ENCODE results near the gene GPR171.

The GPR171 gene

DNA sequence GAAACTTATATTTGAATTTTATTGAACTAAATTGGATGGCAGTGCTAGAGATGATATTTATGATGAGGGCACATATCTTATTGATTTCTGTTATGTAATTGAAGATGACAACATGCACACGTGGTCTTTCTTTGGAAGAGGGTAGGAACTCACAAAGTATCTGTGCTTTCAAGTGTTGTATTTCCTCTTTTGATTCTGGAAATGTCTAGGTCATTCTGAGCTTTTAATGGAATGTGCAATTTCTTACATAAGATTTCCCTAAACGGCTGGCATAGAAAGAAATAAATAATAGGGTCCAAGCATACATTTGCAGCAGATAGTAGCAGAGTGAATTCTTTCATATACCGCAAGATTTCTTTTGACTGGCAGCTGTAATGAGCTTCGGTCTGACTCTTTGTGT is 10.1 kb upstream of the GPR171 start:
- DNase-seq = no peak

DNA sequence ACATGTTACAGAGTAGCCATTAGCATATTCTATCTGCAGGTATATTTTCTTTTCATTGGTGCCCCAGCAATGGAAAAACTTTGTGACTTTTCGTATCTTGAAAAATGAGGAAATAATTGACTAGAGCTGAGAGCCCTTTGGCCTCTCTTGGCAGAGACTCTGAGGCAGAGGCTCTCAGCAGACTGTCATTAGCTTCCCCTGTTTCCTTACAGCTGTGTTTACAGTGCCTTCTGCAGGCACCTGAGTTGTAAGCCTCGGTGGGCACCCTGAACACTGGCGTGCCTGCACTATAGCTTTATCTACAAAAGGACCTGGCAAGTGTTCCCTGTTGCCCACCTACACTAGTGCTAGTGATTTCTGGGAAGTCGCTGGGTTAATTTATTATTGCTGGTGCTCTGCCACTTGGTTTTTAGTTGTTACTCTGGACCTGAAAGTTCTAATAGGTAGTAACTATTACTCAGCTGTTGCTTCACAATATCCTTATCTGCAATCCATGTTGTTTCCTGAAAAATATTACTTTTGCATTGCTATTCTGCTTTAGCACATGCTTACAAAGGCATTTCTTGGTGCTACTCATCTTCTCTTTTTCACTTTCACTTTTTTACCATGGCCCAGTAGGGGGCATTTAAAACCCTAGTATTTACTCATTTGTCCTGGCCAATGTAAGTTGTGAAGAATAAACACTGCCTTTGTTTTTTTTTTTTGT is 7.8 kb upstream of the GPR171 start:
- DNase-seq = peak; percentile 20

DNA sequence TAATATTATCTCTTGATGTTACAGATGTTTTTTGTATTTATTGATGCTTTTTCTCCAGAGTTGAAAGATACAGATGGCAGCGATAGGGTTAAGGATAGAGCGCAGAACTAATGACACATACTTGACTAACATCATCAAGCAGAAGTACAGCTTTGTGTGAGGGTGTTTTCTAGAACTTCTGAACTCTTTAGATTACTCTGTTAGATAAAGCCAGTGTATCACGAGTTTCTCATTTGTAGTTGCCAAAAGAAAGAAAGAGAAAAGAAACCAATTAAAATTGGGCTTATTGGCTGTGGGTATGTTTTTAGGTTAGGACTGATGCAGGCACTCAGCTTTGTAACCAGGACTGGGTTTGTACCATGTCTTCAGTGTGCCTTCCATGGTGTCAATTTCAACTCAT is 6.6 kb upstream of the GPR171 start:
- DNase-seq = peak; percentile 10

DNA sequence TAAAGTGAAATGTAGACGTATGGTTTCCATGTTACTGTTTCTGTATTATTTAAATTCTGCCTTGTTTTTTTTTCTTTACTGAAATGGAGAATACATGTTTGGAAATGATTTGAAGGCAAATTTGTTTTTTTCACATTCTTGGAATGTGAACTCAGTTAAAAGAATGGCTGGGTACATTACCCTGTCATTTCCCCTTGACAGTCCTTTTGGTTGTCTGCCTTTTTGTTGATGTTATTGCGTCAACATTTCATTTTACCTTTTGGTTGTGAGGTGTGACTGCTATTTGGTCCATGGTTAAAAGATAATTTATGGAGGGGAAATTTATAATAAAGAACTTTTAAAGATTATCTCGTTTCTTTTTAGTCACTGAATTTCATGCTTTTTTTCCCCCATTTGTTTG is 3.2 kb upstream of the GPR171 start:
- DNase-seq = no peak

DNA sequence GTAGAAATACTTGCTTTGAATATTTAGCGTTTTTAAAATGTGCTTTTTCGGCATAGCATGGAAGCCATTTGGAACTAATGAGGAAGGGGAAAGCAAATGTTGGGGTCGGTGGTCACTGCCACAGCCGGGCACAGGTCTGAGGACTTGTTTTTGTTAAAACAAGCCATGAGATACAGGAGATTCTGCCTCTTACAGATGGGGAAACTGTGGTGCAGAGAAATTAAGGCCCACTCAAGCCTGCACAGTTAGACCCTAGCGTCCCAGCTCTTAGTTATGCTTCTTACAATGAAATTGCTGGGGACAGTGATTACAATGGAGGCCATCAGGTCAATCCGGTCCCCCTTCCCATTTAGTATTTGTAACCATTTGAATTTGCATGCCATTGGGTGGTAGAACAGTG is 2.5 kb upstream of the GPR171 start:
- no peak for DNase-seq

DNA sequence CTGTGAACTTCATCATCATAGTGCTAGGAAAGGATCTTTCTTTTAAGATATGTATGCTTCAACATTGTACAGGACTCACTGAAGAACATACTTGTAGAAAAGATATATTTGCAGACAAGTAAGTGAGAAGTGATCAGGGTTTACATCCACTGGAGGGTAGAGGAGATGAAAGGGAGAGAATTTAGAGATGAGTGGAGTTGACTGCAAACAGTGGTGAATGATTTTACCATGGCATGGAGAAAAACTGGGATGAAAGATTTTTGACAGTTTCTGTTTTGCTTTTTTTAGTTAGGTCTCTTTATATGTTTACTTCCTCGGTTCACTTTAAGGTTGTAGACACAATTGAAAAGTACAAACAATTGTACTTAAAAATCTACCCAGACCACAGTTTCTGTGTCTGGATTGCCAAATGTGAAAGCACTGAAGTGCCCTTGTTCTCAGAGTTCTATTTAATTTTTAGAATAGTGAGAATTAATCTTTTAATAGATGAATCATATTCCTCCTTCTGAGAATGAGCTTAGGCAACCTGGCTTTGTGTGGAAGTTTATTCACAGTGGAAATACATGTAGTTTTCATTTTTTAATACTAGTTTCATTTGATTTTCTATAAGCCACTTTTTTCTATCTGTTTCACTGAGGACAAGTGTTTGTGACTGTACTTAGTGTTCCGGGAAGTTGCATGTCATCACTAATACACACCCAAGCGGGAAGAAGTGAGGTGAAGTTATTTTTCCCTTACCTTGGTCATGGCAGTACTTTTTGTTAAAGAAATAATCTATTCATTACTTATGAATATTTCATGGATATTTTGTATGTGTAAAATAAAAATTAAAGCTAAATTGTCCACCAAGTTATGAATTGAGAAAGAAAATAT is 1.8 kb upstream of the GPR171 start:
- DNase-seq = no peak

DNA sequence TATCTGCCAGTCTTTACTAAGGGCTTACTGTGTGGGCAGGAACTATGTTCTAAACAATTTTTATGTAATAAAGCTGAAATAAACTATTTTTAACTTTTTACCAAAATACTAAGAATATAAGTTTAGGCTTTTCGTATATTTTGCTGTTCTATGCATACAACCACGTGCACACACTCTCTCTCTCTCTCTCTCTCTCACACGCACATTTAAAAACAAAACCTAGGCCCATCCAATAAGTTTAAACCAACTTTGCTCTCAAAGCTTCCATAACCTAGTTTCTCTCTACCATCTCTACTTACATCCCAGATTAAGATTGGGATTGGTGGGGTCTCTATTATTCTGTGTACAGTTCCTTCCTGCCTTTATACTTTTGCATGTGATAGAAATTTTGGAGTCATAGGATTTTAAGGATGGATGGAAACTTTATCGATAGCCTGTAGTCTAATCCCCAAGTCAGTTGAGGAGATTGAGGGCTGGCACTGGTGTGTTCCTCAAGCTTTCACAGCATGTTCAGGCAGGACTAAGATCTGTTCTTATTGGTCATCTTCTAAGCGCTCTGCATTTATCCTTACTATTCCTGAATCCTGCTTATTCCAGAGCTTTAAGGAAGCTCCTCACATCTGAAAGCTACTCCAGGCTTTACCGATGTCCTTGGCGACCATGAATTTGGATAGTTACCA is 1.8 kb downstream of the GPR171 start:
- no peak for DNase-seq

DNA sequence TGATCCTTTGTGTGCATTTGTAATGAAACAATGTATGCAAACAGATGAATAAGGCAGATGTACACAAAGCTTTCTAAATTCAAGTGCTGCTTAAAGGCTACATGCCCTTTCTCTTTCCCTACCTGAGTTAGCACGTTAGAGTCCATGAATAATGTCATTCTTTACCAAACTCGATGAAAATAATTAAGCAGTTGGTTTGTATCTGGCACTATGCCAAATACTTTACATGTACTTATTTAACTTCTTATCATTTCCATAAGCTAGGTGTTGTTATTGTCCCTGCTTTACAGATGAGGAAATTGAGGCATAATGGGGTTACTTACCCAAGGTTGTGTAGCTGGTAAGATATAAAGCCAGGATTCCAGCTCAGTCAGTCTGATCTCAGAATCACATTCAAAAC is 2.4 kb downstream of the GPR171 start:
- DNase-seq = no peak

DNA sequence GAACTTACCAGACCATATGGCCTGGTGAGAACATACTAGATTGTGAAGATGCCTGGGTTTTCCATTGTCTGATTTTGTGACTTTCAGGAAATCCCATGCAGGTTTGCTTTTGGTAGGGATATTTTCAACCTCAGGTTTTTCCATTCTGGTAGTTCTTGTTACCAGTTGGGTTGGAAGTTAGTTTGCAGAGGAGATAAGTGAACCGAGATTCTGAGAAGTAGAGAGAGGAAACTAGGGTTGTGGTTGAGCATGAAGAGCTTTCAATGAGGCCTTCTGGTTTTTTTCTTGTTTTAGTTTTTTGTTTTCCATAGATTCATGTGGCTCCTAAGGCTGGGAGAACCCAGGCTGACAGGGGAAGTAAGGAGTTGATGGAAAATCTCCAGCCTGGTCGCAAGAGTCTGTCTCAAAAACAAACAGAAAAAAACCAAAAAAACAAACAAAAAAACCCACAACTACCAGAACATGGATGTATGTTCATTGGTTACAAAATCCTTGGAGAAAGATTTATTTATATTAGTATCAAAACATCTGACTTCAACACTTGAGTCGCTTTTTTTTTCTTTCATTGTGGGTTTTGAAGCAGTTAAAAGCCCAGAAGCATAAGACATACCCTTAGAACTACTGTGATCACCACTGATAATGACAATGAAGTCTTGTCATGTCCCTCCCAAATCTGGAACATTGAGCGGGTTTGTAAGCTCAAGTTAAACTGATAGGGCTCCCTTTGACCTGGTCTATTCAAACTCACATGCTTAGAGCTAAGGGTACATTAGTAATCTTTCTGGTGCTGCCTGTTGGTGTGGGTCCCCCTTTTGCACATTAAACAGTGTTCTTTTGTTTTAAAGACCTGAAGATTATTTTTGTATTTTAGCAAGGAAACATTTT is 3.2 kb downstream of the GPR171 start:
- DNase-seq = no peak

DNA sequence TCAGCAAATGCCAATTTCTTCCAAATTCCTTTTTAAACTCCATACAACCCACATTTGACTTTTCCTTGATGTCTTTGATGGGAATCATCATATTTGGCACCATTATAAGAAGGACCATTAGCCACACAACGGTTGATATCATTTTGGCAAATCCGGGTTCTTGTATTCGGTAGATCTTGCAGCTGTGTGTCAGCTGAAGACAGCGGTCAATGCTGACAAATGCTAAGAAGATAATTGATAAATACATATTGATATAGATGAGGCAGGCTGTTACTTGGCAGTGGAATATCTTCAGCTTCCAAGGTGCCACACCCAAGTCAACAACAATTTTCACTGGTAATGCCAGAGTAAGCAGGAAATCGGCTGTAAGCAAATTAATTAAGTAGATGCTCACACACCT is 4.2 kb downstream of the GPR171 start:
- DNase-seq = no peak

DNA sequence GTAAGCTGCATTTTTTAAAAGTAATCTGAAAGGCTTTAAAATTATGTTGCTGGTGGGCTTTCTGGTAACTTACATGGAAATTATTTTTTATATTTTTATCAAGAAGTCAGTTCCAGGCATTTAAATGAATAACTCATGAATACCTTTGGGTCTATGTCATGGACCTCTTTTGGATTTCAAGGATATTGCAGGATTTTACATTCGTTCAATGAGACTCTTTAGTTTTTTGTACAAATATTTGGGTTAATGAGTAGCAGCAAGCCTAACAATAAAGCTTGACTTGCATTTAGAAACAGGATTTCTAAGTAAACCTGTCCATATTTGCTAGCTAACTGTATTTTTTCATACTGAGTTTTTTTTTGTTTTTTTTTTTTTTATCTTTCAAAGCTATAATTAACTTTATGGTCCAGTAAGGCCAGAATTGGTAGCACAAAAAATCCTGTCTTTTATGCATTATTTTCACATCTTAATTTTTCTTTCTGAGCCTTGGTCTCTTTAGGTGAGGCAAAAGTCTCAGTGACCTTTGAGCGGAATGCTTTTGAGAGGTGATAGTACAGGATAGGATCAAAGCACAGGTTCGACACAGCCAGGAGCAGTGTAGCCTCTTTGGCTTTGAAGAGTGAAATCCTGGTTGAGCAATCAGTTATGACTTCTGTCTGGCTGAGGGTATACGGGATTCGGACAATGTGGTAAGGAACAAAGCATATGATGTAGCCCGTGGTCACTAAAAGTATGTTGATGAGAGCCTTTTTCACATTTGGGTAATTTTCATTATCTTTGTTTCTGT is 4.8 kb downstream of the GPR171 start:
- DNase-seq = no peak

DNA sequence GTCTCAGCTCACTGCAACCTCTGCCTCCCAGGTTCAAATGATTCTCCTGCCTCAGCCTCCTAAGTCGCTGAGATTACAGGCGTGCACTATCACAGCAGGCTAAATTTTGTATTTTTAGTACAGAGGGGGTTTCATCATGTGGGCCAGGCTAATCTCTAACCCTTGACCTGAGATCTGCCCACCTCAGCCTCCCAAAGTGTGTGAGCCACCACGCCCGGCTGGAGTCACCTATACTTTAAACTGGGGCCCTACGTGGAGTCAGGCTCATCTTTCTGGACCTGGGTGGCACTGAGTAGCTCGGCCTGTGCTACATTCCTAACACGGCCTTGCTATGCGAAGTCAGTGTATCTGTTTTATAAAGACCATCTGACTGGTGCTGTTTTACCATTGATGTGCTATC is 5.8 kb downstream of the GPR171 start:
- DNase-seq = no peak

DNA sequence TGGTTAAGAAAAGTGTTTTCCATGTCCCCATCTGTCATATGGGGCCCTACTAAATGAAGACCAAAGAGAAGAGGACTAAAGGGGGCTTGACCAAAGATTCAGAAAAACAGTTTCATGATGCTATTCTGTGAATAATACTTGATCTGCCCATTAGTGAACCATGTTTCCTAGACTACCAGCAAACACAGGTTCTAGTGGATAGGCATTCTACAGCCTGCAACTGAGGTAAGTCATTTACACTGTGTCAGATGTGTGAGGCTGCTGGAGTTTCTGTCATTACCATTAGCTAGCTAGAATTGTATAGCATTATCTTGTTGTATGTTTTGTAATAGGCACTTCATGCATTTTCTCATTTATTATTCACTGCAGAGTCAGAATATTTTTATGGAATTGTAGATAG is 6.6 kb downstream of the GPR171 start:
- DNase-seq = no peak

DNA sequence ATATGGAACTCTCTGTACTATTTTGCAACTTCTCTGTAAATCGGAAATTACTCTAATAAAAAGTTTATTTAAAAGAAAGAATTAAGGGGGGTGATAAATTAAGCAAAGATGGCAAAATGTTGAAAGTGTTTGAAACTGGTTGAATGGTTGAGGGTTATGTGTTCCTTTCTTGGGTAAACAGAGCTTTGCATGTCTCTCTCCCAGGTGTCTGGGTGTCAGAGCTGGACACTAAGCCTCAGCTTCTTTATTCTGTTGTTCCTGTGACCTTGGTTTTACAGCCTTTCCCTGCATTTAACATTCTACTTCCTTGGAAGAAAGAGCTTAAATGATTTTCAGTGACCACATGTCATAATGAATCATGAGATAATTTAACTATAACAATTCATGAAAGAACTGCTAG is 7.2 kb downstream of the GPR171 start:
- DNase-seq = no peak

DNA sequence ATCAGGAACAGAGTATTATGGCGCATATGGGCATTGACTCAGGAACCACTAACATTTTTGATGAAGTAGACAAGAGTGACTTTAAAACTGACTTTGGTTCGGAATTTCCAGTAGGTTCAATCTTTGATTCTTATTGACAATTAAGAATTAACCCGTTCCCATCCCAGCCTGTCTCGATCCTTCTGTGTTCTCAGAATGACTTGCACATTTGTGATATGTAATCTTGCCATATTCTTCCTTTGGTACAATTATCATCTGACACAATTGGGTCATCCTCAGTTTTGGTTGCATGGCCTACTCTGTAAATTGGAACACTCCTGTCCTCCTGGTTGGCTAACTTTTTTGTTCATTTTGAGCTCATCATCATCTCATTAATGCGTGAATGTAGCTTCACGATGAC is 10.5 kb downstream of the GPR171 start:
- no peak for DNase-seq

DNA sequence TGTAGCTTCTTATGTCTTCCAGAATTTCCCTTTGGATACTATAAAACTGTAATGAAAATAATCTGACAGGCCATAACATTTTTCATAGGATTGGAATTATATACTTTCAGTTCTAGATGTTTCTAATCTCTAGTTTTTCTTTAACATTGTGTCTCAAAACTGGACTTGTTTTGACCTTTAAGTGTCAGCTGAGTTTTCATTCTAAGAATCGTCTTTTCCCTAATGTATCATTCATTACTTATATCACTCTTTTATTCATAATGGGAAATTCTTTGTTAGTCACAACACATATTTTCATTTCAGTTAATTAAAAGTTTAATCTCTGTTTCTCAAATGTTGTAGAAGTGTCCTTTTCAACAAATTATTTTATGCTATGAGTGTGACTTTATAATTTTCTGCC is 11.9 kb downstream of the GPR171 start:
- no peak for DNase-seq

DNA sequence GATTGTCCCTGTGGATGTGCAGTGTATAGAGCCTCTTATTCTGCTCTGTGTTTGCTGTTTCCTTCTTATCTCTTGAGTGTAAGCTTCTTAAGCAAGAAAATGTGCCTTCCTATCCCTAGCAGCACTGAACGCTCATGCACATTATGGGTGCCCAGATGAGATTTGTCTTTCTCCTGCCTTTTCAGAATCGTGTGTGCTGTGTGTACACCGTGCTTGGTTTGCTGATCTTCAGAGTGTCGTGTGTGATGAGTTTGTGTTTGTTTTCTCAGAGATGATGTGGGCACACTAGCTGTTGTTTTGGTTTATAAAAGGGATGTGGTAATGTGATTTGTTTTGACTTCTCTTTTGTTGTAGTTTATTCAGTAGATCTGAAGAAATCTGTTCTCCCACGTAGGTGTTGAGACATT is 19.7 kb downstream of the GPR171 start:
- no peak for DNase-seq

DNA sequence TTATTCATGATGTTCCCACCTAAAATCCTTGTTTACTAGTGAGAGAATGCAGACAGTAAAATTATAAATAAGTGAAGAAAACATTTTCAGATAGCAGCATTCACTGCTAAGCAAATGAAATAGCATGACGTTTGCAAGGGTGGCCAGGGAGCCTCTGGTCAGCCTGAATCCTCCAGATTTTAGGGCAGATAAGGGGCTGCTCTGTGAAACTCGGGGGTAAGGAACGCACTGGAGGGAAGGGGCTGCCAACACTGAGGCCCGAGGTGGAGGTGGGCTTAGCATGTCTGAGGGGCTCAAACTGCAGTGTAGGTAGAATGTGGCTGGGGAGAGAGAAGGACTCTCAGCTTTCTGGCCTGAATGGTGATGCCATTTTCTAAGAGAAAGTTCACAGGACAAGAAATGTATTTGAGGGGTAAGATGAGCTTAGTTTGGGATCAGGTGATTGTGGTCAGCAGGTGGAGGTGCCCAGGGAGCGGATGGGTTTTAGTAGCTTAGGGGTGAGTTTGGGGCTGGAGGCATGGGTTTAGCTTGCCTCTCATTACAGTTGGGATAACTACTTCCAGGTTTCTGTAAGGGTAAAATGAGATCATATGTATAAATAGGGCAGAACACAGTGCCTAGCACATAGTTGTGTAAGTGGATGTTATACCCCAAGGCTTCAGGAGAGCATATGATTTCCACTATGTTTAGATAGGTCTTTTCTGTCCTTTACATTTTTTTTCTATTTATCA is 20.5 kb downstream of the GPR171 start:
- DNase-seq = no peak

DNA sequence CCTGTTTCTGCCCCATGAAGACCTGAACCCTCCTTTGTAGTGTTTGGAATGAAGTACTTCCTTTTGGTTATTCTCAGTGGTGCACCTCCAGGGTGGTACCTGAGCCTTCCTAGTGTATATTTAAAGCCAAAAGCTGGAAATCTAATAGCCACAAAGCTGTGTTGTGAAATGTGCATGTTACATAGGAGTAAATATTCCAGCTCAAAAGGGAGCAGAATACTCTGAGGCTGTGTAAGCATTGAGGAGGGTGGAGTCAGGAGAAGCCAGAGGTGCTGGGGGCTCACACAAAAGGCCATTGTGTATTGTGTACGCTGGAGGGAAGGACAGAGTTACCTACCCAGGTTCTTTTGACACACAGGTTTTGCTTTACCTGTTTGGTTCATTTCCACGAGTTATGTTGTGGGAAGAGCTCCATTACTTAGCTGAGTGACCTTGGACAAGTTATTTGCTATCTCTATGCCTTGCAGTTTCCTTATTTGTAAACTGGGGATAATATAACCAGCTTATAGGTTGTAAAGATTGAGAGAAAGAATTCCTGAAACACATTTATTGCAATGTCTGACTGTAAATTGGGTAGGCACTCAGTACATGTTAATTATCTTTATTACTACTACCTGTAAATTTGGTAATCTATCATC is 24.7 kb downstream of the GPR171 start:
- no peak for DNase-seq

DNA sequence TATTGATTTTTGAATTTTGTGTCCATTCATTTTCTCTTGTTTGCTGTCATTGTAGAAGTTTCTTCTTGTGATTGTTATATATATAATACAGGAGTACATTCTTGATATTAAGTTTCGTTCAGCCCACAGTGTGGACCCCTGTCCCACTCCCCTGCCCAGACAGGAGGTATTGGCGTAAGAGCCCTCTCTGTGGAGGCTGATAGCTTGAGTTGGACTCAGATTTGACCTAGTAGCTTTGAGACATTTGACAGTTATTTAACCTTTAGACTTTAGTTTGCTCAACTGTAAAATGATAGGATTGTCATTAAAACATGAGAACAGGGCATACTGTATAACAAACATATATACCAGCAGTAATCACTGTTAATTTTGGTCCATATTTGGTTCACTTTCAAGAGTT is 27.1 kb downstream of the GPR171 start:
- no peak for DNase-seq

DNA sequence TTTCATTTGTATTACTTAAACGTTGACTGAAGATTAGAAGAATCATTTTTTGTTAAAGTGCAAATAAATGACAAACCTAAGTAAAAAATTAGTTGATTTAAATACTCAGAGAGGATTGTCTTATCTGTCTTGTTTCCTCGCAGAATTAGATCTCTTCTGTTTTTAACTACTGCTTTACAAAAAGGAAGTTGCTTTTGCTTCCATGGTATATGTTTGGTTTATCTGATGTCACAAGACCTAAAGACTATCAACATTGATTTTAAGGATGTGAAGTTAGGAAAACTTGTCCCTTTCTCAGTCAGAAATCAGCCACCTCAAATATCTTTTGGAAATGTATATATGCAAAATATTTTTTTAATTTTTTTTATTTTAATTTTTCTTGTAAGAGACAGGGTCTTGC is 28.7 kb downstream of the GPR171 start:
- no peak for DNase-seq

Measured in hematopoietic multipotent progenitor cell treated with erythropoietin and hydrocortisone succinate and interleukin-3 and kit ligand, for 8 days (in vitro differentiated cells).